ENCODE data around the gene LRRC10.
"Not testable (repeated sequence)": the region's sequence is repeated elsewhere in the genome, so short reads cannot be mapped to it uniquely, and the experiment has no call there.

The LRRC10 gene

DNA sequence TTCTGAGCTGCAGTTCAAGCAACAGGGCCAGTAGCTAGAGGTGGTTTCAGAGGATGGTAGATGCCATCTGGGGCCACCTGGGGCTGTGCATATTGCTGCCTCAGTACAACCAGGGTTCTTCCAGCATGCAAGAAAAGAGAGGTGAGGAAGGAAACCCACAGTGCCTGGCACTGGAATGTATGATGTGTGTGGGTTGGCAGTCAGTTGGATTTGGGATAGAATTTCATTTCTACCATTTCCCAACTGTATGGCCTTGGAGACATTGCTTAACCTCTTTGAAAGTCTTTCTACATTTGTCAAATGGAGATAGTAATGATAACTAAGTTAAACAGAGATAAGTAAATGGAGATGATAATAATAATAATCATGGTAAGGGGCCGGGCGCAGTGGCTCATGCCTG, 10.2 kb upstream of the LRRC10 start:
- TF ChIP-seq CTCF (IDR thresholded peaks at IDR 0.05) (no peak), ZFX (IDR thresholded peaks at IDR 0.05; ENCODE audit: borderline replicate concordance) (no peak)
- H3K27ac ChIP-seq: no peak overlapping the region

DNA sequence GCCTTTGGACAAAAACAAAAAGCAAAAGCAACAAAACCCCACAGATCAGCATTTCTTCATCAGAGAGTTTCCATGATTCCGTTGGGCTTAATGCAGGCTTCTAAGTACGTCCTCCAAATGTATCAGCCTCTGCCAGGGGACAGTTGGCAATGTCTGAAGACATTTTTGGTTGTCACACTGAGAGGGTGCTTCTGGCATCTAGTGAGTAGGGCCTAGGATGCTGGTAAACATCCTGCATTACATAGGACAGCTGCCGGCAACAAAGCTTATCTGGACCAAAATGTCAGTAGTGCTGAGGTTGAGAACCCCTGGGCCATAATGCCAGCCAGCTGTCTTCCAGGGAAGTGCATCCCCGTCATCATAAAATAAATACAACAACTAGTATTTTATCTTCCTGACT, 9.4 kb upstream of the LRRC10 start:
- H3K27ac ChIP-seq: no peak overlapping the region
- TF ChIP-seq CTCF (IDR thresholded peaks at IDR 0.05) (no peak), ZFX (IDR thresholded peaks at IDR 0.05; ENCODE audit: borderline replicate concordance) (no peak)

DNA sequence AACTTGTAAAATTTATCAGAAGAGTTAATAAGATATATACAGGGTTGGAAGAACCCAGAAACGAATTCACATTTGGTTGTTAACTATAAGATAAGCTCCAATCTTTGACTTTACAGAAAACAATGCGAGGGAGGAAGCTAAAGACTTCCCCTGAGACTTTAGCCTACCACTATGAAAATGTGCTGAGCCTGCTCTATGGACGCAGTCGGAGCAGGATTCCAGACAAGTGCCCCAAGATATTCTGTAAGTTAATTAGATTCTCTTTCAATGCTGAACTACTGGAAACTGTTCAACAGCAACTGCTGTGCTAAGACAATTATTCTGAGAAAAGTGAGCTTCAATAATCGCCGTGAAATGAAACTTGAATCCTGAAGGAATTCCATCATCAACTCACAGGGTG, 8.3 kb upstream of the LRRC10 start:
- TF ChIP-seq CTCF (IDR thresholded peaks at IDR 0.05) (no peak), ZFX (IDR thresholded peaks at IDR 0.05; ENCODE audit: borderline replicate concordance) (no peak)
- no peak overlapping the region for H3K27ac ChIP-seq

GRCh38 chr12:69616025-69616424, 5.3 kb upstream of the LRRC10 start:
- TF ChIP-seq ZFX (IDR thresholded peaks at IDR 0.05; ENCODE audit: borderline replicate concordance) (no peak), CTCF (IDR thresholded peaks at IDR 0.05) (no peak)
- no peak overlapping the region for H3K27ac ChIP-seq

DNA sequence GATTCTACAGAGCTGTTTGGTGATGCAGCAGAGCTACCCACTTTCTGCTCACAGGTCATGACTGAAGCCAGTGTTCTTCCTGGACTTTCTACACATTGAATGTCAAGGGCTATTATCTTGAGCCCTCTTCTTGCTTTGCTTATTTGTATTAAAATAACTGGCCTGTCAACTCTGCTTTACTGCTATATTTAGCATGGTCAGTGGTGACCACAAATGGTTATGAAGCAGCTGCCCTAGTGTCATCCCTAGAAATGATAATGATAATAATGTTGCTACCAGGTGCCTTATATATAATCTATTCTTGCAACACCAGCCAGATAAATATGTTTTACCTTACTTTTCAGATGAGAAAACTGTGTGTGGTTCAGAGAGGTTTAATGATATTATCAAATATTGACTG, 2.6 kb upstream of the LRRC10 start:
- no peak for TF ChIP-seq CTCF (IDR thresholded peaks at IDR 0.05)
- no peak for TF ChIP-seq ZFX (IDR thresholded peaks at IDR 0.05; ENCODE audit: borderline replicate concordance)
- H3K27ac ChIP-seq: no peak overlapping the region

DNA sequence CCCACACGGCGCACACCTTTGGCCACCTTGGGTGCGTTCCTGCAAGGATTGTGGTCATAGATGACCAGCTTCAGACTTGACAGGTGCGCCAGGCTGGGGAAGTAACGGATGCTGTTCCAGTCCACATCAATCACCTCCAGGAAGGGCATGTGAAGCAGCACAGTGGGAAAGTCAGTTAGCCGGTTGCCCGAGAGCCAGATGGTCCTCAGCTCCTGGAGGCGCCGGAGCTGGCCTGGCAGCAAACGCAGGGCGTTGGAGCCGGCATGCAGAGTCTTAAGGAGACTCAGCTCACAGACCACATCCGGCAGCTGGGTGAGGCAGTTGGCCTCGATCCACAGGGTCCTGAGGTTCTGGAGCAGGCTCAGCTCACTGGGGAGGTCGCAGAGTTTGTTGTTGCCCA, 581 bp downstream of the LRRC10 start:
- TF ChIP-seq CTCF (IDR thresholded peaks at IDR 0.05): no peak
- TF ChIP-seq ZFX (IDR thresholded peaks at IDR 0.05; ENCODE audit: borderline replicate concordance): no peak
- H3K27ac ChIP-seq: no peak overlapping the region

DNA sequence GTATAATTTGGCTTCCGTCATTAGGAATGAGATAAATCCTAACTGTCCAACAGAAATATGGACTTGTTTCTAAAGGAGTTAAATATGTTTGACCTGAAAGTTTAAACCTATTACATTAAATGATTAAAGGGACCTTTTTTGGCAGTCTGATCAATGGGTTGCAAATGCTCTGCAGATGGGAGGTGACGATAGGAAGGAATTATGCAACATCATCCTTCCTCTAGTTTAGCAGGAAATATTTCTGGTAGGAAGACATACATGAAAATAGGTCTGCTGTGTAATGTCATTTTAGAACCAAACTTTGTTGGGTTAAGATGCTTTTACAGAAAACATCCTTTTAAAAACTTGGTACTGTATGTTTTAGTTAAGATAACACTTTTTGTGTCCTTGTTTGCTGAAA, 2.6 kb downstream of the LRRC10 start:
- no peak overlapping the region for H3K27ac ChIP-seq
- TF ChIP-seq CTCF (IDR thresholded peaks at IDR 0.05) (no peak), ZFX (IDR thresholded peaks at IDR 0.05; ENCODE audit: borderline replicate concordance) (no peak)

- not testable (repeated sequence) for H3K27ac ChIP-seq
These were observed 6.4 kb downstream of the LRRC10 start for GRCh38 chr12:69604275-69604674.

DNA sequence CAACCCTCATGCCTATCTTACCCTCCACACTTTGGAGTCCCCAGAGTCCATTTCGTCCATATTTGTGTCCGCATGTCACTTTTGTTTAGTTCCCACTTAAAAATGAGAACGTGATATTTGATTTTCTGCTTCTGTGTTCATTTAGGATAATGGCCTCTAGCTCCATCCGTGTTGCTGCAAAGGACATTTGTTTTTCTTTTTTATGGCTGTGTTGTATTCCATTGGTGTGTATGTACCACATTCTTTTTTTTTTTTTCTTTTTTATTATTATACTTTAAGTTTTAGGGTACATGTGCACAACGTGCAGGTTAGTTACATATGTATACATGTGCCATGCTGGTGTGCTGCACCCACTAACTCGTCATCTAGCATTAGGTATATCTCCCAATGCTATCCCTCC, 7.2 kb downstream of the LRRC10 start:
- H3K27ac ChIP-seq: not testable (repeated sequence)

Data from 22Rv1 (cell line).